IMR-90 (cell line): ENCODE results near the gene TRIM10. TPM values are rescaled to one million over a fixed set of nuclear protein-coding genes. Genes with fewer than 3 reads are reported as not detected.

ENCODE experiments used
- ATAC-seq: fragments of 200-7000 bp; cut with Tn5 transposase; 2 replicates; pipeline ENCODE4 v1.9.1; 2020; ENCODE audit warnings: low read depth, mild to moderate bottlenecking, moderate library complexity
- BruUV-seq: library from RNA; stranded (reverse); fragments of 400-500 nt; replicated peaks from 2 replicates; lab custom pipeline; 2021; lab: Mats Ljungman, UMichigan
- CTCF ChIA-PET: fragments of 300-600 bp; formaldehyde crosslinking; extraction: SDS; loops from one replicate; lab custom pipeline; 2021; ENCODE audit warnings: antibody characterized with exemption; lab: Yijun Ruan, JAX
- POLR2A ChIA-PET: fragments of 300-600 bp; sonication (Branson Sonifier 250); formaldehyde crosslinking; loops from one replicate; lab custom pipeline; 2022; ENCODE audit warnings: antibody characterized with exemption; ENCODE audit not compliant: unreplicated experiment; lab: Charles Lee
- DNase-seq: peaks from one replicate; pipeline ENCODE4 v3.0.0; 2013
- H2AFZ ChIP-seq: replicated peaks from 2 replicates; pipeline ENCODE3; 2013; ENCODE audit warnings: low read length, mild to moderate bottlenecking; ENCODE audit not compliant: poor library complexity
- H2AK5ac ChIP-seq: 2 replicates; pipeline ENCODE4 v1.6.1; 2013; ENCODE audit warnings: low read depth, low read length, inconsistent platforms
- H2AK9ac ChIP-seq: replicated peaks from 2 replicates; pipeline ENCODE3; 2013; ENCODE audit warnings: mild to moderate bottlenecking, low read depth, low read length, moderate library complexity; ENCODE audit not compliant: poor library complexity
- H2BK120ac ChIP-seq: 2 replicates; pipeline ENCODE4 v1.6.1; 2013; ENCODE audit warnings: low read depth, low read length, inconsistent platforms
- H2BK15ac ChIP-seq: 3 replicates; pipeline ENCODE4 v1.6.1; 2013; ENCODE audit warnings: low read depth, low read length, inconsistent platforms
- H2BK20ac ChIP-seq: 2 replicates; pipeline ENCODE4 v1.6.1; 2013; ENCODE audit warnings: low read depth, mild to moderate bottlenecking, inconsistent platforms, low read length, moderate library complexity
- H2BK5ac ChIP-seq: 2 replicates; pipeline ENCODE4 v1.6.1; 2013; ENCODE audit warnings: mild to moderate bottlenecking, low read depth, low read length, inconsistent platforms; ENCODE audit not compliant: poor library complexity, severe bottlenecking
- H3K14ac ChIP-seq: replicated peaks from 2 replicates; pipeline ENCODE4 v1.6.1; 2013; ENCODE audit warnings: low read depth, low read length, inconsistent platforms
- H3K18ac ChIP-seq: 2 replicates; pipeline ENCODE4 v1.6.1; 2013; ENCODE audit warnings: low read depth, low read length, control low read depth
- H3K23ac ChIP-seq: 2 replicates; pipeline ENCODE4 v1.6.1; 2013; ENCODE audit warnings: low read depth, low read length, inconsistent platforms
- H3K27ac ChIP-seq: 2 replicates; pipeline ENCODE4 v1.5.1; 2013; ENCODE audit warnings: mild to moderate bottlenecking, control low read depth, low read length; ENCODE audit not compliant: insufficient read depth
- H3K27me3 ChIP-seq: 2 replicates; pipeline ENCODE4 v1.6.1; 2013; ENCODE audit warnings: low read length; ENCODE audit not compliant: control insufficient read depth, insufficient read depth
- H3K36me3 ChIP-seq: 2 replicates; pipeline ENCODE4 v1.6.1; 2013; ENCODE audit warnings: low read length, mixed read lengths; ENCODE audit not compliant: control insufficient read depth, insufficient read depth
- H3K4ac ChIP-seq: 2 replicates; pipeline ENCODE4 v1.6.1; 2013; ENCODE audit warnings: low read depth, low read length, inconsistent platforms
- H3K4me1 ChIP-seq: 2 replicates; pipeline ENCODE4 v1.6.1; 2013; ENCODE audit warnings: low read length, mixed read lengths; ENCODE audit not compliant: control insufficient read depth, insufficient read depth
- H3K4me2 ChIP-seq: 2 replicates; pipeline ENCODE4 v1.6.1; 2013; ENCODE audit warnings: low read depth, mild to moderate bottlenecking, control low read depth, low read length, moderate library complexity
- H3K4me3 ChIP-seq: 2 replicates; pipeline ENCODE4 v1.5.1; 2013; ENCODE audit warnings: low read depth, mild to moderate bottlenecking, control low read depth, low read length, moderate library complexity; ENCODE audit not compliant: insufficient read depth
- H3K56ac ChIP-seq: 2 replicates; pipeline ENCODE4 v1.6.1; 2013; ENCODE audit warnings: low read length, inconsistent platforms; ENCODE audit not compliant: insufficient read depth; ENCODE audit errors: extremely low read depth
- H3K79me1 ChIP-seq, 2 experiments: 2 replicates each; pipeline ENCODE4 v1.6.1; 2013; ENCODE audit warnings: low read length in 2 of 2, inconsistent platforms in 1 of 2, low read depth in 1 of 2
- H3K9ac ChIP-seq: 2 replicates; pipeline ENCODE4 v1.6.1; 2013; ENCODE audit warnings: low read depth, low read length, control low read depth
- H3K9me1 ChIP-seq: 2 replicates; pipeline ENCODE4 v1.6.1; 2013; ENCODE audit warnings: low read length, inconsistent platforms; ENCODE audit not compliant: insufficient read depth
- H3K9me3 ChIP-seq: 2 replicates; pipeline ENCODE4 v1.6.1; 2013; ENCODE audit warnings: low read length; ENCODE audit not compliant: control insufficient read depth, insufficient read depth
- H4K20me1 ChIP-seq: 2 replicates; pipeline ENCODE4 v1.6.1; 2013; ENCODE audit warnings: low read length, inconsistent platforms; ENCODE audit not compliant: insufficient read depth
- H4K5ac ChIP-seq: 2 replicates; pipeline ENCODE4 v1.6.1; 2013; ENCODE audit warnings: mild to moderate bottlenecking, low read depth, low read length, control low read depth
- H4K8ac ChIP-seq, 2 experiments: 2 replicates each; pipeline ENCODE4 v1.6.1; 2013; ENCODE audit warnings: low read depth in 2 of 2, low read length in 2 of 2, control low read depth in 1 of 2, inconsistent platforms in 1 of 2
- H4K91ac ChIP-seq: 2 replicates; pipeline ENCODE4 v1.6.1; 2013; ENCODE audit warnings: low read depth, low read length, inconsistent platforms; ENCODE audit not compliant: insufficient read depth
- CEBPB ChIP-seq: IDR thresholded peaks from 2 replicates; pipeline ENCODE4 v1.6.1; 2012; ENCODE audit warnings: low read depth, low read length, improper control_type of control experiment
- CTCF ChIP-seq: conservative IDR thresholded peaks from 2 replicates; pipeline ENCODE4 v1.5.1; 2012; ENCODE audit warnings: mild to moderate bottlenecking, low read depth, low read length, improper control_type of control experiment
- ELK1 ChIP-seq: fragments of 150-350 bp; IDR thresholded peaks from 2 replicates; pipeline ENCODE4 v1.6.1; 2016; ENCODE audit warnings: low read depth, mild to moderate bottlenecking, low read length, moderate library complexity, borderline replicate concordance
- FOS ChIP-seq: fragments of 150-350 bp; IDR thresholded peaks from 2 replicates; pipeline ENCODE4 v1.6.1; 2016; ENCODE audit warnings: low read depth, low read length
- MAFK ChIP-seq: IDR thresholded peaks from 2 replicates; pipeline ENCODE4 v1.6.1; 2012; ENCODE audit warnings: low read depth, low read length, improper control_type of control experiment
- MXI1 ChIP-seq: IDR thresholded peaks from 2 replicates; pipeline ENCODE4 v1.6.1; 2012; ENCODE audit warnings: low read depth, mild to moderate bottlenecking, low read length, moderate library complexity, borderline replicate concordance
- NFE2L2 ChIP-seq: fragments of 150-350 bp; IDR thresholded peaks from 2 replicates; pipeline ENCODE4 v1.6.1; 2016; ENCODE audit warnings: low read depth, mild to moderate bottlenecking, low read length
- RCOR1 ChIP-seq: IDR thresholded peaks from 2 replicates; pipeline ENCODE4 v1.6.1; 2012; ENCODE audit warnings: mild to moderate bottlenecking, low read length, improper control_type of control experiment; ENCODE audit not compliant: insufficient replicate concordance
- RFX5 ChIP-seq: IDR thresholded peaks from 2 replicates; pipeline ENCODE4 v1.8.0; 2012; ENCODE audit warnings: low read depth, mild to moderate bottlenecking, low read length, moderate library complexity
- SMC3 ChIP-seq: fragments of 150-350 bp; IDR thresholded peaks from 2 replicates; pipeline ENCODE4 v1.6.1; 2016; ENCODE audit warnings: low read depth, mild to moderate bottlenecking, antibody characterized with exemption, low read length, moderate library complexity
- USF2 ChIP-seq: fragments of 150-350 bp; IDR thresholded peaks from 2 replicates; pipeline ENCODE4 v1.6.1; 2017; ENCODE audit warnings: mild to moderate bottlenecking, antibody characterized with exemption, low read length, low read depth
- WGBS, 2 experiments: methylation state at CpG; one replicate each; pipeline versions ENCODE4 v1.1.5 to v1.1.7; 2013; ENCODE audit warnings: missing lambda C conversion rate in 2 of 2; ENCODE audit not compliant: insufficient read length in 1 of 2; ENCODE audit errors: extremely low coverage in 2 of 2; 5-methylcytosine and 5-hydroxymethylcytosine counted together
- dilution Hi-C: fragments of 300-500 bp; cut with HindIII; formaldehyde crosslinking; loops from one replicate; pipeline ENCODE4 v1.14.3; 2018; ENCODE audit warnings: low sequenced_read_pairs; ENCODE audit not compliant: unreplicated experiment
- in situ Hi-C: fragments of 300-500 bp; cut with MboI; formaldehyde crosslinking; loops from 3 replicates; pipeline ENCODE4 v1.14.3; 2019; ENCODE audit warnings: low sequenced_read_pairs, inconsistent platforms, mixed read lengths
- intact Hi-C: fragments of 100-400 bp; cut with micrococcal nuclease; formaldehyde crosslinking; loops from 2 replicates; pipeline ENCODE4 v1.10.0; 2022
- polyA plus RNA-seq, 3 experiments: library from polyadenylated mRNA; depleted of rRNA; stranded (reverse); fragments of >200 nt; gene quantifications; 2 replicates each; pipeline ENCODE4 v1.2.3, GENCODE V29; 2012; ENCODE audit warnings: low replicate concordance in 1 of 3
- total RNA-seq: library from RNA; depleted of rRNA; stranded (reverse); fragments of >200 nt; gene quantifications from 2 replicates; pipeline ENCODE4 v1.2.3, GENCODE V29; 2012

Gene TRIM10
- total and polyA plus RNA-seq, 2 of the 4 experiments (the other 2 are of a cell fraction): not detected

GRCh38 chr6:30185846-30186484 is 25.0 kb upstream of the TRIM10 start:
- no peak overlapping the region for H4K91ac ChIP-seq
- H3K23ac ChIP-seq: no peak overlapping the region
- H3K4me3 ChIP-seq: no peak overlapping the region
- intact Hi-C loops: no loop called here
- in situ Hi-C loops: no loop called here
- H3K14ac ChIP-seq: no peak overlapping the region
- H4K5ac ChIP-seq: no peak overlapping the region
- peaks cover 37% of the 10 kb centered on the region for H3K36me3 ChIP-seq
- no peak overlapping the region for H3K4ac ChIP-seq
- H2BK15ac ChIP-seq: no peak overlapping the region
- H2BK20ac ChIP-seq: no peak overlapping the region
- TF ChIP-seq CTCF (no peak), FOS (no peak), RCOR1 (no peak), MAFK (no peak), USF2 (no peak), CEBPB (no peak), NFE2L2 (no peak), SMC3 (no peak), ELK1 (no peak), MXI1 (no peak), RFX5 (no peak)
- H3K4me2 ChIP-seq: no peak overlapping the region
- H2AK5ac ChIP-seq: no peak overlapping the region
- CTCF ChIA-PET: no interaction called here
- H3K9ac ChIP-seq: no peak overlapping the region
- H2AK9ac ChIP-seq: no peak overlapping the region
- H3K9me3 ChIP-seq: 0 out of 2 replicates have a peak, but pooled peaks cover 2% of the 10 kb centered on the region
- no peak for ATAC-seq
- H3K56ac ChIP-seq: no peak overlapping the region
- H3K27ac ChIP-seq: no peak overlapping the region
- dilution Hi-C loops: no loop called here
- no peak for DNase-seq
- H3K18ac ChIP-seq: no peak overlapping the region
- H3K9me1 ChIP-seq: no peaks in the 10 kb centered on the region; the same call in 1 of the 2 replicates
- no TSS peak for BruUV-seq
- POLR2A ChIA-PET: no interaction called here
- no peak overlapping the region for H2BK5ac ChIP-seq
- H2AFZ ChIP-seq: no peak overlapping the region
- H3K4me1 ChIP-seq: no peaks in the 10 kb centered on the region
- WGBS, 2 experiments: 98 to 100% methylated on average over 6 to 8 of the region's 20 CpGs
- no peak overlapping the region for H4K8ac ChIP-seq
- no peaks in the 10 kb centered on the region; a peak in 1 of 4 replicates for H3K79me1 ChIP-seq
- no peak overlapping the region for H2BK120ac ChIP-seq
- H3K27me3 ChIP-seq: no peaks in the 10 kb centered on the region
- H4K20me1 ChIP-seq: no peaks in the 10 kb centered on the region
